Esophagus muscularis mucosa (tissue), 4 donors: Measurements from ENCODE around the gene DNHD1.

ENCODE experiments used
- EP300 ChIP-seq: sonication (generic); formaldehyde crosslinking; IDR thresholded peaks from one replicate; pipeline ENCODE4 v1.6.1; 2017; ENCODE audit warnings: antibody characterized with exemption
- POLR2A ChIP-seq: fragments of 450-650 bp; IDR thresholded peaks from one replicate; pipeline ENCODE4 v1.6.1; 2017; ENCODE audit warnings: antibody characterized with exemption, moderate library complexity, mild to moderate bottlenecking, low read depth
- POLR2AphosphoS5 ChIP-seq, 2 donors: sonication (generic); formaldehyde crosslinking; IDR thresholded peaks; one replicate each; pipeline ENCODE4 v1.6.1; 2017; ENCODE audit warnings: antibody characterized with exemption in 2 of 2
- TF ChIP-seq, protein P1 (sequence below), 3 experiments: fragments of 200-600 bp in 2 of 3; fragments of 450-650 bp in 1 of 3; sonication (generic) in 2 of 3; IDR thresholded peaks; one replicate each; pipeline ENCODE4 v1.5.1; 2017 to 2019; ENCODE audit warnings: antibody characterized with exemption in 3 of 3, mild to moderate bottlenecking in 2 of 3, moderate library complexity in 1 of 3

DNA sequence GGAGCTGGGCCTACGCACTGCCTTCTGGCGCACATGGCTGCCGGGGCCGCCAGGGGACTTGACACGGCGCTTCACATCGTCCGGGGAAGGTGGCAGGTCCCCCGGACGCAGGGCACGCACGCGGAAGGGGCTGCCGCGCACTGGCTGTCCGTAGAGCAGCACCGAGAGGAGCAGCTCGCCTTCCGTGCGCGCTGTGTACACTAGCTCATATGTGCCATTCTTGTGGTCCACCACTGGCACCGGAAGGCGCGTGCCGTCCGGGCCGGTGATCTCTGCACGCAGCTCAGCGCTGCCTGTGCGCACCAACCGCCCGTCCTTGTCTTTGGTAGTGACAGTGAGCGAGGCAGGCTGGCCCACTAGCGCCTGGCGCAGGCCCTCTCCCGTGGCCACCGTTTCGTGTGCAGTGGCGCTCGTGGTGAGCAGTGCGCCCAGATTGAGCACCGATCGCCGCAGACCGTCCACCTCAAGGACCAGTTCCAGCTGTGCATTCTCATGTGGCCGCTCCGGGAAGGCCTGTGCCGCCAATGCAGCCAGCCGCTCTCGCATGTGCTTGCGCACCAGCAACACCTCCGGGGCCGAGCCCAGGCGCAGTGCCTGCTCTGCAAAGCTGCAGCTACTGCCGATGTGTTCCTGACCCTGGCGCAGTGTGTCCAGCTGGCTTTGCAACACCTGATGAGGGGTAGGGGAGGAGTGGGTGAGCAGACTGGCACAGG lies 40.6 kb upstream of the DNHD1 start:
- TF ChIP-seq, protein P1, sequence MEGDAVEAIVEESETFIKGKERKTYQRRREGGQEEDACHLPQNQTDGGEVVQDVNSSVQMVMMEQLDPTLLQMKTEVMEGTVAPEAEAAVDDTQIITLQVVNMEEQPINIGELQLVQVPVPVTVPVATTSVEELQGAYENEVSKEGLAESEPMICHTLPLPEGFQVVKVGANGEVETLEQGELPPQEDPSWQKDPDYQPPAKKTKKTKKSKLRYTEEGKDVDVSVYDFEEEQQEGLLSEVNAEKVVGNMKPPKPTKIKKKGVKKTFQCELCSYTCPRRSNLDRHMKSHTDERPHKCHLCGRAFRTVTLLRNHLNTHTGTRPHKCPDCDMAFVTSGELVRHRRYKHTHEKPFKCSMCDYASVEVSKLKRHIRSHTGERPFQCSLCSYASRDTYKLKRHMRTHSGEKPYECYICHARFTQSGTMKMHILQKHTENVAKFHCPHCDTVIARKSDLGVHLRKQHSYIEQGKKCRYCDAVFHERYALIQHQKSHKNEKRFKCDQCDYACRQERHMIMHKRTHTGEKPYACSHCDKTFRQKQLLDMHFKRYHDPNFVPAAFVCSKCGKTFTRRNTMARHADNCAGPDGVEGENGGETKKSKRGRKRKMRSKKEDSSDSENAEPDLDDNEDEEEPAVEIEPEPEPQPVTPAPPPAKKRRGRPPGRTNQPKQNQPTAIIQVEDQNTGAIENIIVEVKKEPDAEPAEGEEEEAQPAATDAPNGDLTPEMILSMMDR (IDR thresholded peaks at IDR 0.05) = no peak
- TF ChIP-seq POLR2AphosphoS5 (IDR thresholded peaks at IDR 0.05) (no peak), POLR2A (no peak), EP300 (no peak)
